Upper lobe of left lung (tissue), 6 donors: ENCODE results near the gene PPP1R9B. TPM values are rescaled to one million over a fixed set of nuclear protein-coding genes. Genes with fewer than 3 reads are reported as not detected.

Experiments used
- ATAC-seq, 2 donors: fragments of 200-7000 bp; cut with Tn5 transposase; one replicate each; pipeline ENCODE4 v1.9.1; 2022; ENCODE audit warnings: mild to moderate bottlenecking in 2 of 2, moderate library complexity in 2 of 2; ENCODE audit not compliant: low FRiP score in 2 of 2
- DNase-seq, 2 donors: peaks; one replicate each; pipeline ENCODE4 v3.0.0-alpha.2; 2019 to 2020
- H3K27ac ChIP-seq, 4 donors: fragments of 200-600 bp; sonication (generic); one replicate each; pipeline ENCODE4 v1.5.1; 2016 to 2019
- H3K27me3 ChIP-seq, 4 donors: fragments of 200-600 bp; sonication (generic); one replicate each; pipeline ENCODE4 v1.5.1; 2017 to 2019
- H3K36me3 ChIP-seq, 4 donors: fragments of 200-600 bp; sonication (generic); one replicate each; pipeline ENCODE4 v1.5.1; 2016 to 2019
- H3K4me1 ChIP-seq, 4 donors: fragments of 200-600 bp; sonication (generic); one replicate each; pipeline ENCODE4 v1.5.1; 2018 to 2019
- H3K4me3 ChIP-seq, 4 donors: fragments of 200-600 bp; sonication (generic); one replicate each; pipeline ENCODE4 v1.5.1; 2017 to 2019; ENCODE audit warnings: mild to moderate bottlenecking in 2 of 4, moderate library complexity in 1 of 4
- H3K9me3 ChIP-seq, 4 donors: fragments of 200-600 bp; sonication (generic); one replicate each; pipeline ENCODE4 v1.5.1; 2018 to 2019
- EP300 ChIP-seq, 4 donors: sonication (generic); formaldehyde crosslinking; IDR thresholded peaks; one replicate each; pipeline ENCODE4 v1.5.1; 2017; ENCODE audit warnings: antibody characterized with exemption in 4 of 4, control low read depth in 2 of 4
- POLR2A ChIP-seq, 4 donors: fragments of 450-650 bp; IDR thresholded peaks; one replicate each; pipeline ENCODE4 v1.5.1; 2016 to 2017; ENCODE audit warnings: antibody characterized with exemption in 4 of 4, mild to moderate bottlenecking in 2 of 4
- POLR2AphosphoS5 ChIP-seq, 2 donors: sonication (generic); formaldehyde crosslinking; IDR thresholded peaks; one replicate each; pipeline ENCODE4 v1.5.1; 2017; ENCODE audit warnings: antibody characterized with exemption in 2 of 2
- WGBS, 2 donors: methylation state at CpG; one replicate each; pipeline ENCODE4 v1.1.5; 2017 to 2018; 5-methylcytosine and 5-hydroxymethylcytosine counted together
- total RNA-seq, 6 donors: library from RNA; depleted of rRNA in 4 of 6; stranded (reverse); fragments of >200 nt in 4 of 6; gene quantifications; one replicate each; pipeline versions ENCODE4 v1.1.0 to v1.2.1, GENCODE V29; 2016 to 2021
- TF ChIP-seq, protein P1 (sequence below), 6 experiments: fragments of 450-650 bp in 4 of 6; fragments of 200-600 bp in 2 of 6; sonication (generic) in 2 of 6; IDR thresholded peaks; one replicate each; pipeline ENCODE4 v1.5.1; 2016 to 2019; ENCODE audit warnings: antibody characterized with exemption in 6 of 6
- donor health status: DM: no; HTN: no; CAD: no; lungs with moderate emphysema.
- donor health status: DM: no; HTN: yes; CAD: no; lungs with severe emphysema.

Gene PPP1R9B
- total RNA-seq, 6 donors from 2014 or later, result 37.5 to 121 (median 74.7) TPM

DNA sequence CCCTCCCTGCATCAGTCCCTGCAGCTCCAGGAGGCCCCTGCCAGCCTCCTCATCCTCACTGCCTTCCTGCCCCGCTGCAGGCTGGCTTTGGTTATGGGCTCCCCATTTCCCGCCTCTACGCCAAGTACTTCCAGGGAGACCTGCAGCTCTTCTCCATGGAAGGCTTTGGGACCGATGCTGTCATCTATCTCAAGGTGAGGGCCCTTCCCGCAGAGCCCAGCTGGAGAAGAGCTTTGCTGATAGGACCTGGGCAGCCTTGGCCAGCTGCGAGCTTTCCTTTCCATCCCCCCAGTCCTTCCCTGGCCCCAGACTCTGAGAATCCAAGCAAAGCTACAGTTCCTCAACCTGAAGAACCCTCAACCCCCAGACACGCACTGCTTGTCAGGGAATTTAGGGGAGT, 41.3 kb downstream of the PPP1R9B start:
- WGBS, 2 donors, result 84 to 96% methylated on average over 7 of the region's 7 CpGs
- no peaks in the 10 kb centered on the region for H3K9me3 ChIP-seq
- no peak for ATAC-seq
- H3K4me1 ChIP-seq, result peaks cover 9 to 21% (median 16%) of the 10 kb centered on the region in 4 donors
- H3K27me3 ChIP-seq, result no peaks in the 10 kb centered on the region
- TF ChIP-seq POLR2A (IDR thresholded peaks at IDR 0.05), result no peak
- TF ChIP-seq, protein P1, sequence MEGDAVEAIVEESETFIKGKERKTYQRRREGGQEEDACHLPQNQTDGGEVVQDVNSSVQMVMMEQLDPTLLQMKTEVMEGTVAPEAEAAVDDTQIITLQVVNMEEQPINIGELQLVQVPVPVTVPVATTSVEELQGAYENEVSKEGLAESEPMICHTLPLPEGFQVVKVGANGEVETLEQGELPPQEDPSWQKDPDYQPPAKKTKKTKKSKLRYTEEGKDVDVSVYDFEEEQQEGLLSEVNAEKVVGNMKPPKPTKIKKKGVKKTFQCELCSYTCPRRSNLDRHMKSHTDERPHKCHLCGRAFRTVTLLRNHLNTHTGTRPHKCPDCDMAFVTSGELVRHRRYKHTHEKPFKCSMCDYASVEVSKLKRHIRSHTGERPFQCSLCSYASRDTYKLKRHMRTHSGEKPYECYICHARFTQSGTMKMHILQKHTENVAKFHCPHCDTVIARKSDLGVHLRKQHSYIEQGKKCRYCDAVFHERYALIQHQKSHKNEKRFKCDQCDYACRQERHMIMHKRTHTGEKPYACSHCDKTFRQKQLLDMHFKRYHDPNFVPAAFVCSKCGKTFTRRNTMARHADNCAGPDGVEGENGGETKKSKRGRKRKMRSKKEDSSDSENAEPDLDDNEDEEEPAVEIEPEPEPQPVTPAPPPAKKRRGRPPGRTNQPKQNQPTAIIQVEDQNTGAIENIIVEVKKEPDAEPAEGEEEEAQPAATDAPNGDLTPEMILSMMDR (IDR thresholded peaks at IDR 0.05), result no peak
- TF ChIP-seq EP300 (IDR thresholded peaks at IDR 0.05), result no peak
- no peak for TF ChIP-seq POLR2AphosphoS5 (IDR thresholded peaks at IDR 0.05)
- H3K36me3 ChIP-seq, result peaks cover 9 to 58% (median 31%) of the 10 kb centered on the region in 4 donors
- no peak overlapping the region for H3K27ac ChIP-seq
- DNase-seq, result no peak
- H3K4me3 ChIP-seq, result no peak overlapping the region

DNA sequence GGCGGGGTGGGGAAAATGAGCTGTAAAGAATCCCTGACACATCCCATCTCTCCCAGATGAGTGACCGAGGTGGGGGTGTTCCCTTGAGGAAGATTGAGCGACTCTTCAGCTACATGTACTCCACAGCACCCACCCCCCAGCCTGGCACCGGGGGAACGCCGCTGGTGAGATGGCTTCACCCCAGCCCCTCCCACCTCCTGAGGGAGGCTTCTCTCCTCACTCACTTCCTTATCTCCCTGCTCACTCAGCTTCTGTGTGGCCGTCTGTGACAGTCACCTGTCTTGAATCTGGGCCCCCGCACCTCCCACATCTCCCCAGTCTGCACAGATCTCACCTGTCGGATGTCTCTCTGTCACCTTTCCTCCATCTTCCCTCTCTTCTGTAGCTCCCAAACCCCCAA, 41.9 kb downstream of the PPP1R9B start:
- Histone ChIP-seq H3K27ac (no peak overlapping the region), H3K4me1 (peaks cover 9 to 21% (median 16%) of the 10 kb centered on the region in 4 donors), H3K4me3 (no peak overlapping the region), H3K9me3 (no peaks in the 10 kb centered on the region), H3K27me3 (no peaks in the 10 kb centered on the region), H3K36me3 (peaks cover 9 to 58% (median 31%) of the 10 kb centered on the region in 4 donors)
- ATAC-seq (no peak), DNase-seq (no peak)
- TF ChIP-seq EP300 (IDR thresholded peaks at IDR 0.05) (no peak), POLR2A (IDR thresholded peaks at IDR 0.05) (no peak)
- TF ChIP-seq, protein P1 (IDR thresholded peaks at IDR 0.05), result no peak
- 78 to 86% methylated on average over 8 to 9 of the region's 9 CpGs for WGBS, 2 donors

DNA sequence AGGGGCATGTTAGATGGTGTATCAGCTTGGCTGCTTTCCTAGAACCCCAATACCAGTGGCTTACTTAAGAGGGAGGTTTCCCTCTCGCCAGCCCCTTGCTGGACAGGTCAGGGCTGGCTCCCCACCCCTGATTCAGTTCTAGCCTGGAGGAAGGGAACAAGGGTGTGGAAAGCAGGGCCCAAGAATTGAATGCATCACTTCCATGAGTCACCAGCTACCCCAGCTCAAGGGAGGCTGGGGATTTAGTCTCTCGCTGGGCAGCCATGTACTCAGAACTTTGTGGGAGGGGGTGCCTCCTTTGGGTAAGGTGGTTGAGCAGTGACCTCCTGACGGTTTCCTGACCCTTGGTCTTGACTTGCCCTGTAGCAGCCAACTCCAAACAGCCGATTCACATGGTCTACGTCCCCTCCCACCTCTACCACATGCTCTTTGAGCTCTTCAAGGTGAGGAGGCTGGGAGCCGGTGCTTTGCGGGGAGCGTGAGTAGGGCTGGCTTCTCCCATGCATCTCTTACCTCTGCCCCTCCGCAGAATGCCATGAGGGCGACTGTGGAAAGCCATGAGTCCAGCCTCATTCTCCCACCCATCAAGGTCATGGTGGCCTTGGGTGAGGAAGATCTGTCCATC, 42.6 kb downstream of the PPP1R9B start:
- WGBS, 2 donors, result 86 to 91% methylated on average over 7 to 10 of the region's 10 CpGs
- ATAC-seq (no peak), DNase-seq (no peak)
- Histone ChIP-seq H3K27me3 (no peaks in the 10 kb centered on the region), H3K27ac (no peak overlapping the region), H3K4me1 (peaks cover 9 to 21% (median 17%) of the 10 kb centered on the region in 4 donors), H3K4me3 (no peak overlapping the region), H3K9me3 (no peaks in the 10 kb centered on the region), H3K36me3 (peaks cover 9 to 58% (median 31%) of the 10 kb centered on the region in 4 donors)
- TF ChIP-seq POLR2AphosphoS5 (IDR thresholded peaks at IDR 0.05) (no peak), POLR2A (IDR thresholded peaks at IDR 0.05) (no peak), EP300 (IDR thresholded peaks at IDR 0.05) (no peak)
- TF ChIP-seq, protein P1 (IDR thresholded peaks at IDR 0.05), result no peak

DNA sequence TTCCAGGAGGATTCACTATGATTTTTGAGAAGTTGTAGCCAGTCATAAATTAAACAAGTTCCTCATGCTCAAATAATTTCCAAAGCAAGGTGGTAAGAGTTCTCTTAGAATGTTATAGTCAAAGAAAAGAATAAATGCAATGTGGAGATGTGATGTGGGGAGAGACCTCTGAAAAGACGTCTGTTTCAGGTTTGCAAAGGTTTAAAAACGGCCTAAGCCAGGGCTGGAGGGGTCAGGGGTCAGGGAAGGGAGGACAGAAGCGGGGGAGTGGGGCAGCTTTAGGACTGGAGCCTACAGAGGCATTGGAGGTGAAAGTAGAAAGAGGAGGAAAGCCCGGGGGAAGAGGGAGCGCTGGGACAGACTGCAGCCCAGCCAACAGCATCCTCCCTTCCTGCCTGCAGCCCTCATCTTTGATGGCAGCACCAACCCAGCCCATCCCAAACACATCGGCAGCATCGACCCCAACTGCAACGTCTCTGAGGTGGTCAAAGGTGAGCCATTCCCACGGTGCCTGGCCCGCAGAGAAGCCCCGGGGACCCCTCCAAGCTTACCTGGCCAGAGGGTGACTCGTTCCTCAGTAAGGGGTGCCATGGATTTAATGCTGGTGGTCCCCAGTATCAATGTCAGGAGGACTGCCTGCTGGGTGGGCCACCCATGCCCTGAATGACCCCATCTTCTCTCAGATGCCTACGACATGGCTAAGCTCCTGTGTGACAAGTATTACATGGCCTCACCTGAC, 43.9 kb downstream of the PPP1R9B start:
- H3K4me3 ChIP-seq, result no peak overlapping the region
- no peaks in the 10 kb centered on the region for H3K27me3 ChIP-seq
- H3K4me1 ChIP-seq, result peaks cover 5 to 21% (median 16%) of the 10 kb centered on the region in 4 donors
- DNase-seq, result no peak
- TF ChIP-seq, protein P1 (IDR thresholded peaks at IDR 0.05), result no peak
- TF ChIP-seq POLR2AphosphoS5 (IDR thresholded peaks at IDR 0.05), result no peak
- no peak for TF ChIP-seq EP300 (IDR thresholded peaks at IDR 0.05)
- TF ChIP-seq POLR2A (IDR thresholded peaks at IDR 0.05), result no peak
- ATAC-seq, result no peak
- 78 to 84% methylated on average over 8 to 12 of the region's 13 CpGs for WGBS, 2 donors
- H3K9me3 ChIP-seq, result no peaks in the 10 kb centered on the region
- peaks cover 9 to 58% (median 31%) of the 10 kb centered on the region in 4 donors for H3K36me3 ChIP-seq
- no peak overlapping the region for H3K27ac ChIP-seq
